NT2/D1 (cell line): ENCODE measurements around the gene FPR2.

Source experiments
- SUZ12 ChIP-seq: IDR thresholded peaks from 2 replicates; pipeline ENCODE4 v1.6.1; 2011; ENCODE audit not compliant: insufficient read length, insufficient read depth; ENCODE audit errors: extremely low read depth
- YY1 ChIP-seq: IDR thresholded peaks from 2 replicates; pipeline ENCODE4 v1.6.1; 2011; ENCODE audit not compliant: insufficient read length, insufficient read depth
- ZNF274 ChIP-seq: IDR thresholded peaks from 2 replicates; pipeline ENCODE4 v1.6.1; 2011; ENCODE audit warnings: mild to moderate bottlenecking, low read depth, low read length

GRCh38 chr19:51810223-51810622, 49.2 kb downstream of the FPR2 start:
- TF ChIP-seq YY1: no peak
- TF ChIP-seq ZNF274: no peak
- TF ChIP-seq SUZ12: no peak
